Uterus (tissue), 2 donors: Measurements from ENCODE around the gene SCD5.

Experiments
- POLR2A ChIP-seq, 2 donors: fragments of 450-650 bp; IDR thresholded peaks; one replicate each; pipeline ENCODE4 v1.6.1; 2016; ENCODE audit warnings: antibody characterized with exemption in 2 of 2, mild to moderate bottlenecking in 1 of 2, moderate library complexity in 1 of 2
- TF ChIP-seq, protein P1 (sequence below), 4 experiments: fragments of 200-600 bp in 2 of 4; fragments of 450-650 bp in 2 of 4; sonication (generic) in 2 of 4; IDR thresholded peaks; one replicate each; pipeline ENCODE4 v1.5.1; 2016 to 2019; ENCODE audit warnings: antibody characterized with exemption in 4 of 4, mild to moderate bottlenecking in 2 of 4, moderate library complexity in 1 of 4

DNA sequence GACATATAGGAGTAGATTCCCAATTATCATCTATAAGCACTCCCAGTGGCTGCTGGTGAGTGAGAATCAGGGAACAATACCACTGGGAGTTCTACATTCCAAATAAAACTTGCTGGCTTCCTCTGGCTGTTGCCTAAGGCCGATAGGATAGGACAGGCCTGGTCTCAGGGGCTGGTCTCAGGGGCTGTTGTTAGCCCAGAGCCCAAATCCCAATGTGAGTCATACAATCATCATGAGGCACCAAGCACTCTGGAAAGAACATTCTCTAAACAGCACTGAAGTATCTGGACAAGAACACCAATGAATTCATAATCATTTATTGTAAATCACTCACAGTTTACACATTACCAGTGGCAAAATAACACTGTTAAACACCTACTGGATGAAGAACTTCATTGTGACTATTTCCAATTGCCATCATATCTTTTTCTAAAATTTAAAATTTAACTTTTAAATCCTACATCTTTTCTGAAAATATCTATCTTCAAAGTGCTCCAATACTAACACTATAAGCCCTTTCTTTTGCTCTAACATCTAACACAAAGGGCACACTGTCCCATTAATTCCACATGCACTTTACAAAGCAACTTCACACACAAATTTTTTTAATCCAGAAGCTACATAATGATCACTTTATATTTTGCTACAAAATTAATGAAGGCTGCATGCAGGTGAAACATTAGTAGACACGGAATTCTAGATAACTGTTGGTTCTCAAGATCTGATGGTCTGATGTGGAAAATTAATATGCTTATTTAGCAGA is 169.2 kb downstream of the SCD5 start:
- TF ChIP-seq, protein P1, sequence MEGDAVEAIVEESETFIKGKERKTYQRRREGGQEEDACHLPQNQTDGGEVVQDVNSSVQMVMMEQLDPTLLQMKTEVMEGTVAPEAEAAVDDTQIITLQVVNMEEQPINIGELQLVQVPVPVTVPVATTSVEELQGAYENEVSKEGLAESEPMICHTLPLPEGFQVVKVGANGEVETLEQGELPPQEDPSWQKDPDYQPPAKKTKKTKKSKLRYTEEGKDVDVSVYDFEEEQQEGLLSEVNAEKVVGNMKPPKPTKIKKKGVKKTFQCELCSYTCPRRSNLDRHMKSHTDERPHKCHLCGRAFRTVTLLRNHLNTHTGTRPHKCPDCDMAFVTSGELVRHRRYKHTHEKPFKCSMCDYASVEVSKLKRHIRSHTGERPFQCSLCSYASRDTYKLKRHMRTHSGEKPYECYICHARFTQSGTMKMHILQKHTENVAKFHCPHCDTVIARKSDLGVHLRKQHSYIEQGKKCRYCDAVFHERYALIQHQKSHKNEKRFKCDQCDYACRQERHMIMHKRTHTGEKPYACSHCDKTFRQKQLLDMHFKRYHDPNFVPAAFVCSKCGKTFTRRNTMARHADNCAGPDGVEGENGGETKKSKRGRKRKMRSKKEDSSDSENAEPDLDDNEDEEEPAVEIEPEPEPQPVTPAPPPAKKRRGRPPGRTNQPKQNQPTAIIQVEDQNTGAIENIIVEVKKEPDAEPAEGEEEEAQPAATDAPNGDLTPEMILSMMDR (IDR thresholded peaks at IDR 0.05): no peak
- TF ChIP-seq POLR2A (IDR thresholded peaks at IDR 0.05): no peak
